Suprapubic skin (tissue), 4 donors: ENCODE data around the gene LRP1B. TPM values are rescaled to one million over a fixed set of nuclear protein-coding genes. Genes with fewer than 3 reads are reported as not detected.

ENCODE experiments used
- DNase-seq, 2 donors: peaks; one replicate each; pipeline ENCODE4 v3.0.0-alpha.2; 2019; ENCODE audit warnings: low spot score in 2 of 2
- H3K27ac ChIP-seq: fragments of 200-600 bp; sonication (generic); one replicate; pipeline ENCODE4 v1.5.1; 2019
- H3K27me3 ChIP-seq: fragments of 200-600 bp; sonication (generic); one replicate; pipeline ENCODE4 v1.5.1; 2019
- H3K36me3 ChIP-seq: fragments of 200-600 bp; sonication (generic); one replicate; pipeline ENCODE4 v1.5.1; 2019
- H3K4me1 ChIP-seq: fragments of 200-600 bp; sonication (generic); one replicate; pipeline ENCODE4 v1.5.1; 2019
- H3K4me3 ChIP-seq: fragments of 200-600 bp; sonication (generic); one replicate; pipeline ENCODE4 v1.5.1; 2019; ENCODE audit warnings: mild to moderate bottlenecking
- H3K9me3 ChIP-seq: fragments of 200-600 bp; sonication (generic); one replicate; pipeline ENCODE4 v1.5.1; 2019
- EP300 ChIP-seq: sonication (generic); formaldehyde crosslinking; IDR thresholded peaks from one replicate; pipeline ENCODE4 v1.6.1; 2017; ENCODE audit warnings: antibody characterized with exemption
- POLR2A ChIP-seq, 2 donors: fragments of 450-650 bp; IDR thresholded peaks; one replicate each; pipeline ENCODE4 v1.6.1; 2017; ENCODE audit warnings: antibody characterized with exemption in 2 of 2, mild to moderate bottlenecking in 2 of 2, moderate library complexity in 2 of 2
- POLR2AphosphoS5 ChIP-seq, 3 donors: sonication (generic); formaldehyde crosslinking; IDR thresholded peaks; one replicate each; pipeline ENCODE4 v1.6.1; 2017; ENCODE audit warnings: antibody characterized with exemption in 3 of 3
- WGBS: methylation state at CpG from one replicate; pipeline ENCODE4 v1.1.5; 2018; 5-methylcytosine and 5-hydroxymethylcytosine counted together
- total RNA-seq, 4 donors: library from RNA; depleted of rRNA; stranded (reverse); fragments of >200 nt; gene quantifications; one replicate each; pipeline ENCODE4 v1.1.0, GENCODE V29; 2016
- TF ChIP-seq, protein P1 (sequence below), 2 donors: fragments of 200-600 bp in 1 of 2; fragments of 450-650 bp in 1 of 2; sonication (generic) in 1 of 2; IDR thresholded peaks; one replicate each; pipeline ENCODE4 v1.5.1; 2016 to 2019; ENCODE audit warnings: antibody characterized with exemption in 2 of 2, mild to moderate bottlenecking in 1 of 2, moderate library complexity in 1 of 2

The LRP1B gene
- total RNA-seq, 4 donors from 2014 or later = 0.11 to 2.7 (median 1.3) TPM

DNA sequence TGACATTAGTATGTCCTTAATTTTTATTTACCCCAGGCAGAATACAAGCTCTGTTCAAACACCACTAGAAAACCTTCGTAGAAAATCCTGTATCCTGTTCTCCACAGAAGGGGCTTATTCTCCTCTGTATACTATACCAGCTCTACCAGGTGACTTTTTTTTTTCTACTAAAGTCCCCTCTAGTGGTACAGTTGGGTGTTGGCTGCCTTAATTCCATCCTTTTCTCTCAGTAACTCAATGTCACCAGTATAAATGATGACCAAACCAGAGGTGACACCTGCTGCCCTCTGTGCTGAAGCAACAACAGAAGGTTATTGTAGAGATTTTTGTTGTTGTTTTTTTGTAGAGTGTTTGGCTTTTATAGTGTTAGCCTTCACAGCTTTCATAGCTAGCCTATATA lies 1322.0 kb downstream of the LRP1B start:
- Histone ChIP-seq H3K27ac (no peak overlapping the region), H3K4me3 (no peak overlapping the region), H3K4me1 (no peaks in the 10 kb centered on the region), H3K27me3 (no peaks in the 10 kb centered on the region), H3K9me3 (no peaks in the 10 kb centered on the region), H3K36me3 (no peaks in the 10 kb centered on the region)
- 79% methylated on average over 1 of the region's 1 CpG for WGBS
- no peak for DNase-seq
- TF ChIP-seq, protein P1, sequence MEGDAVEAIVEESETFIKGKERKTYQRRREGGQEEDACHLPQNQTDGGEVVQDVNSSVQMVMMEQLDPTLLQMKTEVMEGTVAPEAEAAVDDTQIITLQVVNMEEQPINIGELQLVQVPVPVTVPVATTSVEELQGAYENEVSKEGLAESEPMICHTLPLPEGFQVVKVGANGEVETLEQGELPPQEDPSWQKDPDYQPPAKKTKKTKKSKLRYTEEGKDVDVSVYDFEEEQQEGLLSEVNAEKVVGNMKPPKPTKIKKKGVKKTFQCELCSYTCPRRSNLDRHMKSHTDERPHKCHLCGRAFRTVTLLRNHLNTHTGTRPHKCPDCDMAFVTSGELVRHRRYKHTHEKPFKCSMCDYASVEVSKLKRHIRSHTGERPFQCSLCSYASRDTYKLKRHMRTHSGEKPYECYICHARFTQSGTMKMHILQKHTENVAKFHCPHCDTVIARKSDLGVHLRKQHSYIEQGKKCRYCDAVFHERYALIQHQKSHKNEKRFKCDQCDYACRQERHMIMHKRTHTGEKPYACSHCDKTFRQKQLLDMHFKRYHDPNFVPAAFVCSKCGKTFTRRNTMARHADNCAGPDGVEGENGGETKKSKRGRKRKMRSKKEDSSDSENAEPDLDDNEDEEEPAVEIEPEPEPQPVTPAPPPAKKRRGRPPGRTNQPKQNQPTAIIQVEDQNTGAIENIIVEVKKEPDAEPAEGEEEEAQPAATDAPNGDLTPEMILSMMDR (IDR thresholded peaks at IDR 0.05) = no peak
- no peak for TF ChIP-seq EP300
- no peak for TF ChIP-seq POLR2A (IDR thresholded peaks at IDR 0.05)
- no peak for TF ChIP-seq POLR2AphosphoS5 (IDR thresholded peaks at IDR 0.05)

DNA sequence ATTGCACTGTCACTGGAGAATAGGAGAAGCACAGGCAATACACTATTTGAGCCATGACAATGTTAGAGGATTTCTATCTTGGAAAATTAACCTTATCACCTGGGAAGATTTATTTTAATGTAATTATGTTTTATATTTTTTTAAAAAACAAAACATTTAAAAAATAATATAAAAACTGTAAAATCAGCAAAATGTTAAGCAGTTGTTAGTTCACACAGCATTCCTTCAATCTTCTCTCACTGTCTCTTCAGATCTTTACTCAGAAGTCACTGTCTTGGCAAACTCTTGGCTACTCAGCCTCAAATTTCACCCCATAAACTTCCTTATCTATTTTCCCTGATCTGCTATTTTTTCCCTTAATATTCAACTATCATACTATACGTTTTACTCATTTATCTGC lies 1322.6 kb downstream of the LRP1B start:
- Histone ChIP-seq H3K27ac (no peak overlapping the region), H3K27me3 (no peaks in the 10 kb centered on the region), H3K36me3 (no peaks in the 10 kb centered on the region), H3K4me1 (no peaks in the 10 kb centered on the region), H3K9me3 (no peaks in the 10 kb centered on the region), H3K4me3 (no peak overlapping the region)
- WGBS = 66% methylated on average over 1 of the region's 1 CpG
- TF ChIP-seq POLR2AphosphoS5 (IDR thresholded peaks at IDR 0.05) (no peak), EP300 (no peak), POLR2A (IDR thresholded peaks at IDR 0.05) (no peak)
- TF ChIP-seq, protein P1 (IDR thresholded peaks at IDR 0.05) = no peak
- DNase-seq = no peak

DNA sequence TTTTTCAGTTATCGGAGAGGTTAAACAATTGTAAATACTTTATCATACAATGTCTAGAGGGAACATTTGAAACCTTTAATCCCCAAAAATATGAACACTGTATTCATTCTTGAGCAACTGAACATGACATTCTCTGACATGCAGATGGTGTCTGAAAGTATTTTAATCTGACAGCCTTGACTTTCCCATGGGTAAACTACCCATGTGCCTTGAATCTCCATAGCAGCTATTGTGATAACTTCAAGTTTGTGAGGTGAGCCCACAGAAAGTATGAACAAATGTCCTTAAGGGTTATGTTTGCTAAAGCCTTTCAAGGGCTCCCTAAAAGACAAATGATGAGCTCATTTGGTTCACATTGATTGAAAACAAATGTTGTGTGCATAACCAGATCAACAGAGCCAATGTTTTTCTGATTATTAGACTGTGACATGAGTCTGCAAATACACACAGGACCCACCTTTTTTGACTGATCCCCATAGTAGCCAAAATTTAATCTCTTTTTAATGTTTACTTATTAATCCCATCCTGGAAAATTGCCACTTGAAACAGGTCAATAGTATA lies 1326.0 kb downstream of the LRP1B start:
- H3K36me3 ChIP-seq = no peaks in the 10 kb centered on the region
- no peak overlapping the region for H3K4me3 ChIP-seq
- H3K4me1 ChIP-seq = no peaks in the 10 kb centered on the region
- TF ChIP-seq POLR2AphosphoS5 (IDR thresholded peaks at IDR 0.05) (no peak), POLR2A (IDR thresholded peaks at IDR 0.05) (no peak), EP300 (no peak)
- TF ChIP-seq, protein P1 (IDR thresholded peaks at IDR 0.05) = no peak
- DNase-seq = no peak
- H3K27ac ChIP-seq = no peak overlapping the region
- H3K27me3 ChIP-seq = no peaks in the 10 kb centered on the region
- WGBS = 28% methylated on average over 1 of the region's 1 CpG
- H3K9me3 ChIP-seq = no peaks in the 10 kb centered on the region

DNA sequence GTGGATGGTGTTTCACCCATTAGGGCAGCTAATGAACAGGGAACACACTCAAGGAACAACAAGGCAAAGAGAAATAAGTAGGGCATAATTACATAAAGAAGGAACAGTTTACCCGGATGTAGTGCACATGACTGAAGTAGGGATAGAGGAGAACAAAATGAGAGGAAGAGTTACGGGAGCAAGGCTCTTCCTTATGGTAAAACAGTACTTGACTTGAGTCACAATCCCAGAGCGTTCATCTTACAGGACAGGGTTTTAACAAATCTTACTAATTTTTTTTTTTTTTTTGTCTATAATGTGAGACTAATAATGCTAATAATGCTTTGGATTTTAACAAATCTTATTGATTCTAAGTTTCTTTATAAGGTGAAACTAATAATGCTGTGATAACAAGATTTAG lies 1329.5 kb downstream of the LRP1B start:
- WGBS = 95% methylated on average over 3 of the region's 3 CpGs

DNA sequence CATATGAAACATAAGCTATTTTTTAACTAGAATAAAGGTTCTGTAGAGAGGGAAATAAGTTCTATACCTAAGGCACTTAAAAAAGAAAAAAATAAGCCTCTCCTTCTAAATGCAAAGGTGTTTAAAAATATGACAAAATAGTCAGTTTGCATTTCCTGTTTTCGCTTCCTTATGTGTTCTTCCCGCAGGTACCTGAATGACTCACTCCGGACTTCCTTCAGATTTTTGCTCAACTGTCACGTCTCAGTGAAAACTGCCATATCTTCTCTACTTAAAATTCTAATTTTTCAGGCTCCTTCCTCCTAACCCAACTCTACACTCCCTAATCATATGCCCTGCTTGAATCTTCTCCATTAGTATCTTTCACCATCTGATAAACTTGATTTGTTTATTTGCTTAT lies 1333.1 kb downstream of the LRP1B start:
- DNase-seq = no peak
- H3K4me3 ChIP-seq = no peak overlapping the region
- no peak overlapping the region for H3K27ac ChIP-seq
- TF ChIP-seq EP300 = no peak
- no peak for TF ChIP-seq POLR2AphosphoS5 (IDR thresholded peaks at IDR 0.05)
- TF ChIP-seq POLR2A (IDR thresholded peaks at IDR 0.05) = no peak
- TF ChIP-seq, protein P1 (IDR thresholded peaks at IDR 0.05) = no peak
- H3K9me3 ChIP-seq = no peaks in the 10 kb centered on the region
- H3K4me1 ChIP-seq = no peaks in the 10 kb centered on the region
- 57% methylated on average over 4 of the region's 4 CpGs for WGBS
- H3K27me3 ChIP-seq = no peaks in the 10 kb centered on the region
- no peaks in the 10 kb centered on the region for H3K36me3 ChIP-seq

More for the DNA sequence above, 1329.5 kb downstream of the LRP1B start:
- TF ChIP-seq, protein P1 (IDR thresholded peaks at IDR 0.05) = no peak
- TF ChIP-seq POLR2A (IDR thresholded peaks at IDR 0.05) (no peak), POLR2AphosphoS5 (IDR thresholded peaks at IDR 0.05) (no peak), EP300 (no peak)
- H3K9me3 ChIP-seq = no peaks in the 10 kb centered on the region
- H3K27ac ChIP-seq = no peak overlapping the region
- H3K4me1 ChIP-seq = no peaks in the 10 kb centered on the region
- no peaks in the 10 kb centered on the region for H3K27me3 ChIP-seq
- no peak overlapping the region for H3K4me3 ChIP-seq
- no peak for DNase-seq
- no peaks in the 10 kb centered on the region for H3K36me3 ChIP-seq
